Breast epithelium (tissue), 3 donors: ENCODE measurements around the gene MINAR2.

Experiments
- POLR2A ChIP-seq: fragments of 450-650 bp; IDR thresholded peaks from one replicate; pipeline ENCODE4 v1.6.1; 2016; ENCODE audit warnings: antibody characterized with exemption, mild to moderate bottlenecking, moderate library complexity
- POLR2AphosphoS5 ChIP-seq, 3 donors: sonication (generic); formaldehyde crosslinking; IDR thresholded peaks; one replicate each; pipeline ENCODE4 v1.6.1; 2017; ENCODE audit warnings: antibody characterized with exemption in 3 of 3
- TF ChIP-seq, protein P1 (sequence below), 3 donors: fragments of 450-650 bp; IDR thresholded peaks; one replicate each; pipeline ENCODE4 v1.5.1; 2016 to 2017; ENCODE audit warnings: antibody characterized with exemption in 3 of 3, mild to moderate bottlenecking in 3 of 3, moderate library complexity in 3 of 3

DNA sequence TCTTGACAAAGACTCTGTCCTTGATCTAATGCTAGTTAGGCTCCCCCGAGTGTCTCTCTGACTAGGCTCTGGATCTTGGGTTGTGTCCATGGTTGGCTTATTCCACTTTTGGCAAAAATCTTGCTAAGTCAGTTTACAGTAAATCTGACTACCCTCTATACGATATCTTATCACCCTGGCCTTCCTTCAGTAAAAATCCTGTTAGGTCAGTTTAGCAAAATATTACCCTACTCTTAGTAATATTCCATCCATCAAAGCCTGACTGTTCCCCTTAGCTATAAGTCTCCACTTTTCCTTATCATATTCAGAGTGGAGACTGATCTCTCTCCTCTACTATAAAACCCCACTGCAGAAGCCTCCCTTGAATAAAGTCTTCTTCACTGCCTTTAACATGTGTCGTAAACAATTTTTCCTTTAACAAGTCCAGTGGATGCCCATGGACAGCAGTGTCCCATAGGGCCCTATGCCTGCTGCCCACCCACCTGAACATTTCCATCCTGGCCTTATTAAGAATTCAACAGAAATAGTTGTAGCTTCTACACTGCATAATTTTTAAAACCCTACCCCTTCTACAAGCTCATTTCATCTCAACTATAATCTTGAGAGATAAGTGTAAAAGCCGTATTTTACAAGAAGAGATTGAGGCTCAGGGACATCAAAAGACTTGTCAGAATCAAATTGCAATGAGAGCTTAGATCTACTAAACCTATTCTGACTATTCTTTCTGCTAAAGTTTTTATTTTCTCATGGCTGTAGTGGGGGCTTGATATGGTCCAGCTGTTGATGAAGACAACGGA, 22.3 kb downstream of the MINAR2 start:
- TF ChIP-seq, protein P1, sequence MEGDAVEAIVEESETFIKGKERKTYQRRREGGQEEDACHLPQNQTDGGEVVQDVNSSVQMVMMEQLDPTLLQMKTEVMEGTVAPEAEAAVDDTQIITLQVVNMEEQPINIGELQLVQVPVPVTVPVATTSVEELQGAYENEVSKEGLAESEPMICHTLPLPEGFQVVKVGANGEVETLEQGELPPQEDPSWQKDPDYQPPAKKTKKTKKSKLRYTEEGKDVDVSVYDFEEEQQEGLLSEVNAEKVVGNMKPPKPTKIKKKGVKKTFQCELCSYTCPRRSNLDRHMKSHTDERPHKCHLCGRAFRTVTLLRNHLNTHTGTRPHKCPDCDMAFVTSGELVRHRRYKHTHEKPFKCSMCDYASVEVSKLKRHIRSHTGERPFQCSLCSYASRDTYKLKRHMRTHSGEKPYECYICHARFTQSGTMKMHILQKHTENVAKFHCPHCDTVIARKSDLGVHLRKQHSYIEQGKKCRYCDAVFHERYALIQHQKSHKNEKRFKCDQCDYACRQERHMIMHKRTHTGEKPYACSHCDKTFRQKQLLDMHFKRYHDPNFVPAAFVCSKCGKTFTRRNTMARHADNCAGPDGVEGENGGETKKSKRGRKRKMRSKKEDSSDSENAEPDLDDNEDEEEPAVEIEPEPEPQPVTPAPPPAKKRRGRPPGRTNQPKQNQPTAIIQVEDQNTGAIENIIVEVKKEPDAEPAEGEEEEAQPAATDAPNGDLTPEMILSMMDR (IDR thresholded peaks at IDR 0.05), result no peak
- no peak for TF ChIP-seq POLR2AphosphoS5 (IDR thresholded peaks at IDR 0.05)
- TF ChIP-seq POLR2A, result no peak
